ENCODE data around the gene ENPP3.

The ENPP3 gene

DNA sequence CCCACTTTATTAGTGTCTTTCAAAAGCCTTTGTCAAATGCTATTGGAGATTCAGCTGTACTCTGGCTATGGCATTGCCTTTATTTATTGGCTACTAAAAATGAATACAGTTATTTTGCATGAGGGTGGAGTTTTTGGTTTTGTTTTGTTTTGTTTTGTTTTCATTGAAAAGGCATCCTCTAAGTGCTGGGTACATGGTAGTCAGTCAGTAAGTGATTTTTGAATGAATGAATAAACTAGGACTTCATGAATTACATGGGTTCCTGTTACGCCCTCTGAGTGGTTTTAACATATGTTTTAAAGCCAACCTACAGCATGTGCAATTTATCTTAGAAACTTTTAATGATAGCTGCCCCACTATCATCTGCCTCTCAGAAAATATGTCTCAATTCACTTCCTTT is 131.9 kb downstream of the ENPP3 start:
- no peak for FAIRE-seq

DNA sequence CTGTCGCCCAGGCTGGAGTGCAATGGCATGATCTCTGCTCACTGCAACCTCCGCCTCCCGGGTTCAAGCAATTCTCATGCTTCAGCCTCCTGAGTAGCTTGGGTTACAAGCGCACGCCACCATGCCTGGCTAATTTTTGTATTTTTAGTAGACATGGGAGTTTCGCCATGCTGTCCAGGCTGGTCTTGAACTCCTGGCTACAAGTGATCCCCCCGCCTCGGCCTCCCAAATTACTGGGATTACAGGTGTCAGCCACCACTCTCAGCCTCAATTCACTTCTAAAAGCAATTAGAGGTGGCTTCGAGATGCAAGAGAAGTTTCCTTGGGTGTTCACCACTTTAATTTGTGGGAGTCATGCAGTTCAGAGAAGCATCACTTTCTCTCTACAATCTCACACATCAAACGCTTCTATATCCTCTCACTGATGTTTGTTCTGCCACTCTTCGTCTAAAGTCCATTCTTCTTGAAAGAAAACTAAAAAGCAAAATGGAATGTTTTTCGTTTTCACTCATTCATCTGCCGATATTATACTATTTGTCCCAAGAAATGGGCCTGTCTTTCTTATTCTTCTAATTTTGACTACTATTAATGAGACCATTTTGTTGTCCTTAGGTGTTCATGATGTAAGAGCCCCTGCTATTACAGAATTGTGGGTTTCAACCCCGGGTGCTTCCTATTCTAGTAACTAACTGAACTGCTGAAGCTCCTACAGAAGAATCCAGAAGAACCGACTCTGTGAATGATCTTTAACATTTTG is 132.5 kb downstream of the ENPP3 start:
- FAIRE-seq: no peak

DNA sequence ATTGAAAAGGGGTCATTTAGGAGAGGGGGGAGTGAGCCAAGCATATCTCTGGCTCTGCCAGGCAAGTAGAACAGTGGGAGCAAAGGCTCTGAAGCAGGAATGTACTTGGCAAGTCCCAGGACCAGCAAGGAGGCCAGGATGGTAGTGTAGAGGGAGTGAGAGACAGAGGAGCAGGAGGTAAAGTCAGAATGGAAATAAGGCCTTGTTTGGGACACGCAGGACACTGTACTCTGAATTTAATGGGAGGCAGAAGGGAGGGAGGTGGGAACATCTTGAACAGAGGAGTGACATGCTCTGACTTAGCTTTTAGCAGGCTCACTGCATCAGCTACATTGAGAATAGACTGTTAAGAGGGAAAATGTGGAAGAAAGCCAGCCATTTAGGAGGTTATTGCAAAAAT is 133.7 kb downstream of the ENPP3 start:
- no peak for FAIRE-seq

DNA sequence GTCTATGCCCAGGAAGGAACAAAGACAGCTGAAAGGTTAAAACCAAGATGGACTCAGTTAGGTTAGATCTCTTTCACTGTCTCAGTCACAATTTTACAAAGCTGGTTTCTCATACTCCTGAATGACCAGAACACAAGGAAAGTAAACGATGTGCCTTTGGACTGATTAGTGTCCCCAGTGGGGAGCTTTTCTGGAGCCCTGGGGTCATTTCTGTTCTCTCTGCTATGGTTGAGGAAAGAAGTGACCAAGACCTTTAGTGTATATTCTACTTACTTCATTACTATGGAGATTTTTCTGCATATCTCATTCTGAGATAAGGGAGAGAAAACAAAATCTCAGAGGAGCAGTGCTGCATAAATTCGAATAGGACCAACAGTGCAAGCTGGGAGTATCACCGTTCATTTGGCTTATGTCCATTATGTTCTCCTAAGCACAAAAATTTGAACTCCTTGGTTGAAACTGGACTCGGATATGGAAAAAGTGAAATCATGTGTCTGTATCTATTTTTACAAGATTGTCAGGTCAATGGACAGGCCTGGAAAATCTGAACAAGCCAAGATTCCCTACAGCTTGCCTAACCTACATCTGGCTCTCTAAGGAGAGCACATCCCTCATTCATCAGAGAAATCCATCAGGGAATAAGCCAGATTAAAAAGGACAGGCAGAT is 136.3 kb downstream of the ENPP3 start:
- FAIRE-seq: no peak

DNA sequence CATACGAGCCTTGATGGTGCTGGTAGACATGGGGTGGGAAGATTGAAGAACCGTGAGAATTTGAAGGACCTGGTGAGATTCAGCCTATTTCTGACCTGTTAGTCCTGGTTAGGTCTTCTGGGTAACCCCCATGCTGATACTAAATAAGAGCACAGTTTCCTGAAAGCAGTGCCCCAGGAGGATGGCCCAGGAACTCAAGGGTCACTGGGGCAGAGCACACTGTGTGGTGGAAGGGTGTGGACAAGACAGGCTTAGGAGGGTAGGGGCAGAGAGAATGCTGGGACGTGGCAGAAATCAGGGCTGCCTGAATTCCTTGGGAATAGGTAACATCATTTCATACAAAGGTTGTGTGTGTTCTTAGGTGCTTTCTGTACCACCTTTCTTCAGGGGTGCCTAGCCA is 138.8 kb downstream of the ENPP3 start:
- no peak for FAIRE-seq

DNA sequence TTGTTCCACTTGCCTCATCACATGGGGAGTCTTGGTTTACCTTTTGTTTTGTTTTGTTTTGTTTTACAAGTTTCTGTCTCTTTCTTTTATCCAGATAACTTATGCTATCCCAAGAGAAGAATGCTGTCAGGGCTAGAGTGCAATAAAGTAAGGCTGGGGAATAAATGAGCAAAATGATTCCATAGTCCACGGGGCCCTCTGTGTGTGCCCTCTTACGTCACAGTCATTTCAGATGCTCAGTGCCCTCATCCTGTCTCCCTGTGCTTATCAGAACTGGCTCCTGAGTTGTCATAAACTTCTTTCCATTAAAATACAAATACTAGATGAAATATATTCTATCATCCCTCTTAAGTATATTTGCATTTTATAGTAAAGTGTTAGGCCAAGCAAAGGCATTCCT is 139.9 kb downstream of the ENPP3 start:
- no peak for FAIRE-seq

DNA sequence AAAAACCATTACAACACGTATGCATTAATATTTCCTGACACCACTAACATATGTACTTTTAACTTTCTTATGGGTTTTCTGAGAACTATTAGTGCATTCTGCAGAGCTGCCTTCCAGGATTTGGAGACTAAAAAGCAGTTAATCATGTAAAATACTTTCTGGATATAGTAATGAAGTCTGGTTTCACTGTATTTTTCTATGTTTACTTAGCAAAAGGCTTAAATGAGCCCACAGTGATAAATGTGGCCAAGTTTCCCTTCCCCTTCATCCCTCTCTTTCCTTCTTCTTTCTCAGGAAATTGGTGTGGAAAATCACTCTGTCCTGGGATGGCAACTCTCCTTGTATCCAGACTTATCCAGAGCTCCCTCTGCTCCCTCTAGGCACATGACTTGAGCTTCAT is 141.1 kb downstream of the ENPP3 start:
- FAIRE-seq: no peak

DNA sequence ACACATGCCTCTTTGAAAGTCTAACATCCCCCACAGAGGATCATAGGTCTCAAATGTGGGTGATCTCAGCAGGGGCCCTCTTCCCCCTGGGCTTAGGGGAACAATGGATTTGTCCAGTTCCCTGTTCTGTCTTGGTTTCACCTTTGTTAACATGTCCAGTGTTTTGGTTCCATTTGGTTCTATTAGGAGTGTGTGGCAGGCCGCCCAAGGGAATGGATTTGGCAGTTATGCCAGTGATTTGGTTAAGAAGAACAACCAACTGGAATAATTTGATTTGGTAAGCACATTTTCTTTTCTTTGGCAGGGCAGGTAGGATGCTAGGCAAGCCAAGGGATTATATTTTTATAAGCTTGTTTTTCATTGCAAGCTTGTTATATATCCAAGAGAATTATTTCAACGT is 142.2 kb downstream of the ENPP3 start:
- FAIRE-seq: no peak

DNA sequence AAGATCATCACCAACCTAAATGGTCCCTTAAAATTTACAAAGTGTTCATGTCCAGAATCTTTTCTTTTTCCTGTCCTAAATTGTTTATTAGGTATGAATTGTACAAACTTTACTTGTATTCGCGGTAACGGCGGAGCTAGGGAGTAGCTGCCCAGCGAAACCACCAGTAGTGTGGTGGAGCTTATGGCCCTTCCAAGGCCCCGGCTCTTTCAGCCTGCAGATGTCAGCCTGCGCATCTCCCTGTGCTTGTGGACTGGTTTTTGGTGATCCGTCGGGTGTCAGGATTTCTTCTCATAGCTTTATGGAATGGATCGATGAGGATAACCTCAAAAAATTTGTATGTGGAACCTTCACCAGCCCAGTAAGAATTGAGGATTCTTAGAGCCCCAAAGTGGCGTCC is 143.5 kb downstream of the ENPP3 start:
- FAIRE-seq: no peak

DNA sequence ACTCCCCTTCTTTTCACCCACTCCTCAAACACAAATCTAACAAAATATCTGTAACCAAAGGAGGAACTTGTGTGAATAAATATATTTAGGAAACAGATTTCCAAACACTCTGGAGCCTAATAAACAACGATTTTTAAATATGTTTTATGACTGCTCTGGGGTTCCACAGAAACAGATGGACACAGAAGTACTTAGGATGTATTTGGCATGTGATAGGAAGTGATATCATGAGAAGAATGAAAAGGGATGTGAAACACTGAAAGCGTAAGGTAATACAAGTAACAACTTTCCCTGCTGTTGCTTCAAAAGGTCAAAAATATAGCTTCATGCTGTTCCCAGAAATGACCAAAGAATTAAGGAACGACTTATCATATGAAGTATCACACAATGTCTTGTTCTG is 144.6 kb downstream of the ENPP3 start:
- FAIRE-seq: no peak

DNA sequence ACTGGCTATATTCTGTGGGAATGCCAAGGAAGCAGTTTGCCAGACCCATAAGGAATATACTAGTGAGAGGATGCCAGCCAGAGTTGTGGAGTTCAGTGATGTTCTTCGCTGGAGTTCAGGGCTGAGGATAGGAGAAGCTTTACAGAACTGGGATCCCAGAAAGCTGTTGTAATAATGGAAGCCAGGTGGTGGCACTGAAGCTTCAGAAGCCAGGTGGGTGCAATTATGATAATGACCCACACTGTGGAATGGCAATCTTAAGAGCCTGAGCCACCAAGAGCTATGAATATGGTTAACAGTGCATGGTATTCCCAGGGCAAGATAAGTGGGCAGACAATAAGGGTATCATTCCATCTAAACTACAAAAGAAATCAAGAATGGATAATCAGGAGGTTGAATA is 145.7 kb downstream of the ENPP3 start:
- FAIRE-seq: no peak

DNA sequence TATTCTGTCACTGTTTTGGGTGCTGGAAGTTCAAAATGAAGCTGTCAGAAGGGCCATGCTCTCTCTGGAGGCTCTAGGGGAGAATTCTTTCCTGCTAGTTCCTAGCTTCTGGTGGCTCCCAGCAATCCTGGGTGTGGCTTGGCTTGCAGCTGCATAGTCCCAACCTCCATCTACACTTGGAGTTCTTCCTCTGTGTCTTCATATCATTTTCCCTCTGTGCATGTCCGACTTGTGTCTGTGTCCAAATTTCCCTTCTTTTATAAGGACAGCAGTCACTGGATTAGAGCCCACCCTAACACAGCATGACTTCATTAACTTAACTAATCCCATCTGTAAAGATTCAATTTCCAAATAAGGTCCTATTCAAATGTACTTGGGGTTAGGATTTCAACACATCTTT is 147.5 kb downstream of the ENPP3 start:
- FAIRE-seq: no peak

DNA sequence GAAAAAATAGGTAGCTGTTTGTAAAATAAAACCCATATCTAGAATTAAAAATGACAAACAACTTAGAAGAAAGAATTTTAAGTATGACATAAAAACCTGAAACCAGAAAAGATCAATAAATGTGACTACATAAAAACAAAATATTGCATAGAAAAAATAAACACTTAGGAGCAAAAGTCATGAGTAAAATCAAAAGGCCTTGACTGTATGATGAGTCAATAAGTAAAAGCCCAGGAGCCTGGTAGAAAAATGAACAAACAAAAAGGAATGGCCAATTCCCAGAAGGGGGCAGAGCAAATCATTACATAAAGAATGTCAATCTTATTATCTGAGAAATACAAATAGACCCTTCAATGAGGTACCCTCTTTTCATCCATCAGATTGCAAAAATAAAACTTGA is 150.0 kb downstream of the ENPP3 start:
- FAIRE-seq: peak; percentile 21

DNA sequence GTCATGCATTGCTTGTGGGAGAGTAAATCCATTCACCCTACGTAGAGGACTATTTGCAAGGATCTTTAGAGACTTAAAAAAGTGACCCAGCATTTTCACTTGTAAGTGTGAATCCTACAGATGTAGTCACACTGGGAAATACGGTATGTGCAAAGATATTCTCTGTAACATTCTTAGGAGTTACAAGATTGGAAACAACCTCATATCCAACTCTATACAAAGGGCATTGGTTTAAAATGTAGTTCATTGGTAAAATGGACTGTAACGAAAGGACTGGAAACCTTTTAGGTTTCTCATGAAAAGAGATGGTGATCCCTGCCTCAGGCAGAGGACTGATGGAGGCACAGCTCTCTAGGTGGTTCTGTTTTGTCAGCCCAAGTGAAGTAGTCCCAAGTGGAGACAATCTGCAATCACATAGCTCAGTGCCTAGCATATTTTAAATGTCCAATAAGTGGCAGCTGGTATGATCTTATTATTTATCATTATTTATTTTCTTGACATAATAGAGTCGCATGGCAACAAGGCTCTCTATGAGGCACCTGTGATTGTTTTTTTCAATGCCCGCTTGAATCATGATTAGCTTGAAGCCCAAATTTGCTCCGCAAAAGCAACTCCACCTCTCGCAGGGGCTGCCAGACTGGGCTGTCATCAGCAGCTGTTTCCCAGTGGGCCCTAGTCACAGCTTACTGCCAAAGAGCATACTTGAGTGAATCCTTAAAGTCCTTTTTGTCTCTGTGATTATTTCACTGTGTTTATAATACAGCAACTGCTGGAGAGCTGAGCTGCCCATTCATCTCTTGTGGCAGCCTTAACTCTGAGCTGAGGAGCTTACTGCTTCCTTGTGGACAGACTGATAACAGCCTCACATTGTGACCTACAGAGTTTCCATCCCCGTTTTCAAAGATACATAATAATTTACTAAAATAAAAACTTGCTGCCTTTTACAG is 150.9 kb downstream of the ENPP3 start:
- no peak for FAIRE-seq

DNA sequence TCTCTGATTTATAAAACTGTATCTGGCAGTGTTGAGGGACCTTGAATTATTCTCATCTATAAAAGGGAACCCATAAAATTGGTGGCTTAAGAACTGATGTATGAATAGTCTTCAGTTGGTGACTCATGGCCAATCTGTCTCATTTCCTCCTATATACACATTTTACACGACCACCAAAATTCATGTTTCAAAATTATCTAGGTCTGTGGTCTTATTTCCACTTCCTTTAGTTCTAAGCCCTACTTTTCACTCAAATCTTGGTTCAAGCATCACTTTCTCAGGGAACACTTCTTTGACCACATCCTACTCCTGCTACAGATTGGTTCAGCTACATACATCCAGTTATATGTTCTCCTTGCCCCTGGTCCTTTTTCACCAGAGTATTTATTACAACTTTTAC is 152.1 kb downstream of the ENPP3 start:
- FAIRE-seq: no peak

DNA sequence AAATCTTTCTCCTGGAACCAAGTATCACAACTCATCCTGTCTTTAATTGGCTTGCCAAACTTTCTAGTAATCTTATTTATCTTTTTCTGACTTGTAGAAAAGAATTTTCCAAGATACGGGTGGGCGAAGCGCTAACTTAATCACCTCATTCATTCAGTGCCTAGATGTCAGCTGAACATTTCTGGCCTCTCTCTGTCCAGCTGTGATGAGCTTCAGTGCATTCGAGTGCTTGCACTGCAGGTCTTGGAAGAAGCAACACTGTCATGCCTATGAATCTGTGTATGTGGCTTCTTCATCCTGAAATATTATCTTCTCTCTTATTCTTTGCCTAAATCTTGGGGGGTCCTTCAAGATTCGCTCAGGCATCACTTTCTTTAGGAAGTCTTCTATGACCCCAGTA is 154.4 kb downstream of the ENPP3 start:
- FAIRE-seq: no peak

DNA sequence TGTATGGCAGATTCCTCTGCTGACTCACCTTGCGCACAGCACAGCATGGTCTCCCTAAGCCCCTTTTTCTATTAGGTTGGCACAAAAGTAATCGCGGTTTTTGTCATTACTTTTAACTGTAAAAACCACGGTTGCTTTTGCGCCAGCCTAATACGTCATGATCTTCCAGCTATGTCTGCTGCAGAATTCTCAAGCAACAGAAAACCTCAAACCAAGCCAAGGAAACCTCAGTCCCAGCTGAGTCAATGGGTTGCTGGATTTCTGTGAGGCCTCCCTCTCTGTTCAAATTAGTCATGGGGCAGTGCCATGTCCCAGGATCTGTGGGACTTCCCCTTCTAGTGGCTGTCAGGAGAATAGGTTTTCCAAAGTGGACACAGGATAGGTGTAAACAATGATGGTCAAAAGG is 155.0 kb downstream of the ENPP3 start:
- FAIRE-seq: no peak

DNA sequence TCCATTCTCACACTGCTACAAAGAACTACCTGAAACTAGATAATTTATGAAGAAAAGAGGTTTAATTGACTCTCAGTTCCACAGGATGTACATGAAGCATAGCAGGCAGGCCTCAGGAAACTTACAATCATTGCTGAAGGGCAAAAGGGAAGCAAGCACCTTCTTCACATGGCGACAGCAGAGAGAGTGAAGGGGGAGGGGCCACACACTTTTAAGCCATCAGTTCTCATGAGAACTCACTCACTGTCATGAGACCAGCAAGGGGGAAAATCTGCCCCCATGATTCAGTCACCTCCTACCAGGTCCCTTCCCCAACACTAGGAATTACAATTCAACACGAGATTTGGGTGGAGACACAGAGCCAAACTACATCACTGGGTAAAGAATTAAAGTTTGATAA is 158.3 kb downstream of the ENPP3 start:
- no peak for FAIRE-seq

Data from islet of Langerhans (tissue), 1 donor.